ENCODE results near the gene HMCN2. TPM values are rescaled to one million over a fixed set of nuclear protein-coding genes. Genes with fewer than 3 reads are reported as not detected.

Gene HMCN2
- total and polyA plus RNA-seq, 2 experiments from 2014 or later: 0.50 to 0.54 TPM

DNA sequence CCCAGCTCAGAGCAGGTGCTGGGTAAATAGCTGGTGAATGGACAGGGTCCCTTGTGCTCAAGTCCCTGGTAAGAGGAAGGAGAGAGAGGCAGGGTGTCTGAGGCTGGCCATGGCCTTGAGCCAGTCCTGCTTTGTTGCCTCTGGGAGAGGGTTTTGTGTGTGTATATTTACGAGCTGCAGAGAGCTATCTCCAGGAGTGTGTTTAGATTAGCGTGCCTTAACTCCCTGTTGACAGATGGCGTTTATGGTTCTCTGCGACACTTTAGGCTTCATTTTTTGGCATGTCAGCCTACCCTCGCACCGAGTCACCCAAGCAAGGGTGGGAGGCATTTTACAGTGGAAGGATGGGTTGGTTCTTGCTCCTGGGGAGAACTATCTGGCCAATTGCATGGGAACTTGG is 22.2 kb downstream of the HMCN2 start:
- H3K4me2 ChIP-seq: no peak overlapping the region
- H3K4me3 ChIP-seq: no peak overlapping the region
- no peaks in the 10 kb centered on the region for H3K9me2 ChIP-seq (replicated peaks; ENCODE audit: insufficient read depth)
- no peak for TF ChIP-seq EZH2phosphoT487 (IDR thresholded peaks at IDR 0.05; ENCODE audit: low read depth, severe bottlenecking, unreplicated experiment)
- no peak for TF ChIP-seq EZH2 (IDR thresholded peaks at IDR 0.05; ENCODE audit: borderline replicate concordance)
- TF ChIP-seq, protein P1, sequence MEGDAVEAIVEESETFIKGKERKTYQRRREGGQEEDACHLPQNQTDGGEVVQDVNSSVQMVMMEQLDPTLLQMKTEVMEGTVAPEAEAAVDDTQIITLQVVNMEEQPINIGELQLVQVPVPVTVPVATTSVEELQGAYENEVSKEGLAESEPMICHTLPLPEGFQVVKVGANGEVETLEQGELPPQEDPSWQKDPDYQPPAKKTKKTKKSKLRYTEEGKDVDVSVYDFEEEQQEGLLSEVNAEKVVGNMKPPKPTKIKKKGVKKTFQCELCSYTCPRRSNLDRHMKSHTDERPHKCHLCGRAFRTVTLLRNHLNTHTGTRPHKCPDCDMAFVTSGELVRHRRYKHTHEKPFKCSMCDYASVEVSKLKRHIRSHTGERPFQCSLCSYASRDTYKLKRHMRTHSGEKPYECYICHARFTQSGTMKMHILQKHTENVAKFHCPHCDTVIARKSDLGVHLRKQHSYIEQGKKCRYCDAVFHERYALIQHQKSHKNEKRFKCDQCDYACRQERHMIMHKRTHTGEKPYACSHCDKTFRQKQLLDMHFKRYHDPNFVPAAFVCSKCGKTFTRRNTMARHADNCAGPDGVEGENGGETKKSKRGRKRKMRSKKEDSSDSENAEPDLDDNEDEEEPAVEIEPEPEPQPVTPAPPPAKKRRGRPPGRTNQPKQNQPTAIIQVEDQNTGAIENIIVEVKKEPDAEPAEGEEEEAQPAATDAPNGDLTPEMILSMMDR (IDR thresholded peaks at IDR 0.05; ENCODE audit: poor library complexity): no peak
- H3K27ac ChIP-seq: no peak overlapping the region
- WGBS (ENCODE audit: low lambda C conversion rate, missing lambda C conversion rate): 14% methylated on average over 6 of the region's 6 CpGs
- no peaks in the 10 kb centered on the region for H4K20me1 ChIP-seq (ENCODE audit: insufficient read depth, poor library complexity, severe bottlenecking)
- no peak for DNase-seq (ENCODE audit: low spot score)
- no peaks in the 10 kb centered on the region for H3K9me3 ChIP-seq (ENCODE audit: low read depth)
- H3K79me2 ChIP-seq: no peaks in the 10 kb centered on the region
- H3K4me1 ChIP-seq (ENCODE audit: insufficient read depth): peaks cover 21% of the 10 kb centered on the region
- no peak overlapping the region for H2AFZ ChIP-seq
- H3K27me3 ChIP-seq: peaks cover 24% of the 10 kb centered on the region
- H3K36me3 ChIP-seq (replicated peaks; ENCODE audit: insufficient read depth, low read depth): no peaks in the 10 kb centered on the region

DNA sequence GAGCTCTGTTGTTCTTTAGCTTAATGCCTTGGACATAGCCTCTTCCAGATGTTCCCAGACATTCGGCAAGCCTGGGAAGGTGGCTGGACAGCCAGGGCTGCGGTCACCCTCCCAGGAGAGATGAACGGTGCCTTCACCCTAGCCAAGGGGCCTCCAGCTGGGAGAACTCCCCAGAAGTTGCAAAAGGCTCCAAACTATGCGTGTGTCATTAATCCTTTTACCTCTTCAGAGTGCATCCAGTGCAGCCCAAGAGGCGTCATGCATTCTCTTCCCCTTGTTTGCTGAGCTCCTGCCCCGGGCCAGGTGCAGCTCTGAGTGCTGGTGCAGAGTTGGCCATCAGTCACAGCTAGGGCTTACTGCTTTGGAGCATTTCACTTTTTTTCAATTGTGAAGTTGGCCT is 22.8 kb downstream of the HMCN2 start:
- H3K27me3 ChIP-seq: peaks cover 30% of the 10 kb centered on the region
- no peak for TF ChIP-seq EZH2phosphoT487 (IDR thresholded peaks at IDR 0.05; ENCODE audit: low read depth, severe bottlenecking, unreplicated experiment)
- no peak for TF ChIP-seq EZH2 (IDR thresholded peaks at IDR 0.05; ENCODE audit: borderline replicate concordance)
- TF ChIP-seq, protein P1 (IDR thresholded peaks at IDR 0.05; ENCODE audit: poor library complexity): no peak

DNA sequence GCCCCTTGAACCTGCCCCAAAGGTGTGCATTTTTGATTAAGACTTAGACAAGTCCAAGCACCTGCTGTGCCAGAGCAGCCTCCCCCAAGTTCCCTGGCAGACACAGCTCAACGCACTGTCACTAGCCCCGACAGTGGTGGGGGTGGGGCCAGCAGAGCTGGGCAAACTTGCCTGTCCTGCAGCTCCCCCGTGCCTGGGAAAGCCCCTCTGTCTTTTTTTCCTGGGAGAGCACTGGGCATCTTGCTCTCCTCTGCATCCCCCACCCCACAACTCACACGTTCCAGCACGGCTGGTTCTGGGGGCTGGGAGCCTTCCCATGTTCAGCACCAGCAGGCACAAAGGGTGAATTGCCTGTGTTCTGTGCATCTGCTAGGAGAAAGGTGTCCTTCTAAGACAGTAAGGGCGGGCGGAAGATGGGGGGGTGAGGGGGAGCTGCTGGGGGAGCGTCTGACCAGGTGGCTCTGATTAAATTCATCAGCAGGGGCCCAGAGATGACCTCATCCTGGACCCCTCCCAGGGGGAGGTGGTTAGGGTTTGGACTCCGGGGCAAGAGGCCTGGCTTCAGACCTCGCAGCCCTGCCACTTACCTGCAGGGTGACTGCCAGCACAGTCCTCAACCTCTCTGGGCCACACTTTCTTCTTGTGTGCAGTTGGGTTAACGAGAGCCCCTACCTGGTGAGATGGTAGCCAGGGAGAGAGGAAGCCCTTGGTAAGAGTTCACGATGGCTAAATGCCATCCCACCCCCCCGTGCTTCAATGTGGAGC is 23.5 kb downstream of the HMCN2 start:
- Histone ChIP-seq H3K27me3 (peaks cover 30% of the 10 kb centered on the region), H3K79me2 (no peaks in the 10 kb centered on the region), H3K4me2 (no peak overlapping the region), H3K27ac (no peak overlapping the region), H3K36me3 (replicated peaks; ENCODE audit: insufficient read depth, low read depth) (no peaks in the 10 kb centered on the region), H2AFZ (no peak overlapping the region), H3K9me3 (ENCODE audit: low read depth) (no peaks in the 10 kb centered on the region), H4K20me1 (ENCODE audit: insufficient read depth, poor library complexity, severe bottlenecking) (no peaks in the 10 kb centered on the region), H3K4me3 (no peak overlapping the region), H3K4me1 (ENCODE audit: insufficient read depth) (peaks cover 21% of the 10 kb centered on the region), H3K9me2 (replicated peaks; ENCODE audit: insufficient read depth) (no peaks in the 10 kb centered on the region)
- WGBS (ENCODE audit: low lambda C conversion rate, missing lambda C conversion rate): 45% methylated on average over 13 of the region's 13 CpGs
- no peak for DNase-seq (ENCODE audit: low spot score)
- TF ChIP-seq, protein P1 (IDR thresholded peaks at IDR 0.05; ENCODE audit: poor library complexity): no peak
- no peak for TF ChIP-seq EZH2phosphoT487 (IDR thresholded peaks at IDR 0.05; ENCODE audit: low read depth, severe bottlenecking, unreplicated experiment)
- TF ChIP-seq EZH2 (IDR thresholded peaks at IDR 0.05; ENCODE audit: borderline replicate concordance): no peak

More for the DNA sequence above, 22.8 kb downstream of the HMCN2 start:
- no peak overlapping the region for H3K4me2 ChIP-seq
- 62% methylated on average over 6 of the region's 6 CpGs for WGBS (ENCODE audit: low lambda C conversion rate, missing lambda C conversion rate)
- no peaks in the 10 kb centered on the region for H3K9me2 ChIP-seq (replicated peaks; ENCODE audit: insufficient read depth)
- no peak overlapping the region for H3K4me3 ChIP-seq
- no peak overlapping the region for H3K27ac ChIP-seq
- H3K9me3 ChIP-seq (ENCODE audit: low read depth): no peaks in the 10 kb centered on the region
- DNase-seq (ENCODE audit: low spot score): no peak
- H3K36me3 ChIP-seq (replicated peaks; ENCODE audit: insufficient read depth, low read depth): no peaks in the 10 kb centered on the region
- H2AFZ ChIP-seq: no peak overlapping the region
- H3K4me1 ChIP-seq (ENCODE audit: insufficient read depth): peaks cover 21% of the 10 kb centered on the region
- no peaks in the 10 kb centered on the region for H3K79me2 ChIP-seq
- no peaks in the 10 kb centered on the region for H4K20me1 ChIP-seq (ENCODE audit: insufficient read depth, poor library complexity, severe bottlenecking)

Data from hepatocyte (in vitro differentiated cells).